Suprapubic skin (tissue), 4 donors: ENCODE data around the gene PRXL2A. TPM values are rescaled to one million over a fixed set of nuclear protein-coding genes. Genes with fewer than 3 reads are reported as not detected.

Experiments used
- DNase-seq, 2 donors: peaks; one replicate each; pipeline ENCODE4 v3.0.0-alpha.2; 2019; ENCODE audit warnings: low spot score in 2 of 2
- H3K27ac ChIP-seq: fragments of 200-600 bp; sonication (generic); one replicate; pipeline ENCODE4 v1.5.1; 2019
- H3K27me3 ChIP-seq: fragments of 200-600 bp; sonication (generic); one replicate; pipeline ENCODE4 v1.5.1; 2019
- H3K36me3 ChIP-seq: fragments of 200-600 bp; sonication (generic); one replicate; pipeline ENCODE4 v1.5.1; 2019
- H3K4me1 ChIP-seq: fragments of 200-600 bp; sonication (generic); one replicate; pipeline ENCODE4 v1.5.1; 2019
- H3K4me3 ChIP-seq: fragments of 200-600 bp; sonication (generic); one replicate; pipeline ENCODE4 v1.5.1; 2019; ENCODE audit warnings: mild to moderate bottlenecking
- H3K9me3 ChIP-seq: fragments of 200-600 bp; sonication (generic); one replicate; pipeline ENCODE4 v1.5.1; 2019
- EP300 ChIP-seq: sonication (generic); formaldehyde crosslinking; IDR thresholded peaks from one replicate; pipeline ENCODE4 v1.6.1; 2017; ENCODE audit warnings: antibody characterized with exemption
- POLR2A ChIP-seq, 2 donors: fragments of 450-650 bp; IDR thresholded peaks; one replicate each; pipeline ENCODE4 v1.6.1; 2017; ENCODE audit warnings: antibody characterized with exemption in 2 of 2, mild to moderate bottlenecking in 2 of 2, moderate library complexity in 2 of 2
- POLR2AphosphoS5 ChIP-seq, 3 donors: sonication (generic); formaldehyde crosslinking; IDR thresholded peaks; one replicate each; pipeline ENCODE4 v1.6.1; 2017; ENCODE audit warnings: antibody characterized with exemption in 3 of 3
- WGBS: methylation state at CpG from one replicate; pipeline ENCODE4 v1.1.5; 2018; 5-methylcytosine and 5-hydroxymethylcytosine counted together
- total RNA-seq, 4 donors: library from RNA; depleted of rRNA; stranded (reverse); fragments of >200 nt; gene quantifications; one replicate each; pipeline ENCODE4 v1.1.0, GENCODE V29; 2016
- TF ChIP-seq, protein P1 (sequence below), 2 donors: fragments of 200-600 bp in 1 of 2; fragments of 450-650 bp in 1 of 2; sonication (generic) in 1 of 2; IDR thresholded peaks; one replicate each; pipeline ENCODE4 v1.5.1; 2016 to 2019; ENCODE audit warnings: antibody characterized with exemption in 2 of 2, mild to moderate bottlenecking in 1 of 2, moderate library complexity in 1 of 2

Gene PRXL2A
- total RNA-seq, 4 donors from 2014 or later: 91.0 to 106 (median 105) TPM

DNA sequence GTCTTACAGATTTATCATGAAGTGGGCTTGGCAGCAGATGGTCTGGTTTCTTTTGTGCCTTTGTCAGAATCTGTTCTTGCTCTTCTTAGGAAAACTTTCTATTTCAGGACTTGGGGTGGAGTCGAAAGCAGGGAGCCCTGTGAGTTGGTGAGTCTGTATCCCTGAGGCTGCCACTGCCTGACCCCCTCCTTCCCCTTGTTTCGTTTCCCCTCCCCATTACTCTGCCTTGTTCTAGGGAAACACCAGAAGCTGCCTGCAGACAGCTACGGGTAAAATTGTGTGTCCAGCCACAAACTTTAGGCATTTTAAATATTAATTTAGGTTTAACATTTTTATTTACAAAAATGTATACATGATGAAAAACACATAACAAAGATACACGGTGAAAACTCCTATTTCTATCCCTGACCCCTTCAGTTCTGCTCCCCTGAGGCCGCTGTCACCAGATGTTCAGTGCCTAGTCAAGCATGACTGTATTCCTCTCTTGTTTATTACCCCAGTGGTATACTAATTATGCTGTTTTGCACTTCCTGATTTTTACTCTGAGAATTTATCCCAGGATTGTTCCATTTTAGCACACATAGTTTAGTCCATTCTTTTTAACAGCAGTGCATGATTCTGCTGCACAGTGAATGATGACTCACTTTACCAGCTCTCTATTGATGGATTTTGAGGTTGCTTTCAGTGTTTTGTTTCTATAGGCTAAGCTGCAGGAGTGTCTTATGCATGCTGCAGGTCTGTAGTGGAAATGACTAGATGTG lies 54.8 kb downstream of the PRXL2A start:
- H3K27ac ChIP-seq: peak overlapping the region; percentile 88
- H3K4me1 ChIP-seq: peaks cover 100% of the 10 kb centered on the region
- no peaks in the 10 kb centered on the region for H3K27me3 ChIP-seq
- no peaks in the 10 kb centered on the region for H3K9me3 ChIP-seq
- H3K36me3 ChIP-seq: no peaks in the 10 kb centered on the region
- 20% methylated on average over 5 of the region's 5 CpGs for WGBS
- H3K4me3 ChIP-seq: peak overlapping the region; percentile 18
- no peak for DNase-seq
- no peak for TF ChIP-seq POLR2A (IDR thresholded peaks at IDR 0.05)
- TF ChIP-seq POLR2AphosphoS5 (IDR thresholded peaks at IDR 0.05): no peak
- TF ChIP-seq, protein P1, sequence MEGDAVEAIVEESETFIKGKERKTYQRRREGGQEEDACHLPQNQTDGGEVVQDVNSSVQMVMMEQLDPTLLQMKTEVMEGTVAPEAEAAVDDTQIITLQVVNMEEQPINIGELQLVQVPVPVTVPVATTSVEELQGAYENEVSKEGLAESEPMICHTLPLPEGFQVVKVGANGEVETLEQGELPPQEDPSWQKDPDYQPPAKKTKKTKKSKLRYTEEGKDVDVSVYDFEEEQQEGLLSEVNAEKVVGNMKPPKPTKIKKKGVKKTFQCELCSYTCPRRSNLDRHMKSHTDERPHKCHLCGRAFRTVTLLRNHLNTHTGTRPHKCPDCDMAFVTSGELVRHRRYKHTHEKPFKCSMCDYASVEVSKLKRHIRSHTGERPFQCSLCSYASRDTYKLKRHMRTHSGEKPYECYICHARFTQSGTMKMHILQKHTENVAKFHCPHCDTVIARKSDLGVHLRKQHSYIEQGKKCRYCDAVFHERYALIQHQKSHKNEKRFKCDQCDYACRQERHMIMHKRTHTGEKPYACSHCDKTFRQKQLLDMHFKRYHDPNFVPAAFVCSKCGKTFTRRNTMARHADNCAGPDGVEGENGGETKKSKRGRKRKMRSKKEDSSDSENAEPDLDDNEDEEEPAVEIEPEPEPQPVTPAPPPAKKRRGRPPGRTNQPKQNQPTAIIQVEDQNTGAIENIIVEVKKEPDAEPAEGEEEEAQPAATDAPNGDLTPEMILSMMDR (IDR thresholded peaks at IDR 0.05): no peak
- TF ChIP-seq EP300: no peak

- no peak for DNase-seq
- H3K27ac ChIP-seq: peak overlapping the region; percentile 88
- TF ChIP-seq POLR2A (IDR thresholded peaks at IDR 0.05) (no peak), POLR2AphosphoS5 (IDR thresholded peaks at IDR 0.05) (no peak), EP300 (no peak)
- TF ChIP-seq, protein P1 (IDR thresholded peaks at IDR 0.05): no peak
- H3K9me3 ChIP-seq: no peaks in the 10 kb centered on the region
- H3K4me3 ChIP-seq: no peak overlapping the region
- no peaks in the 10 kb centered on the region for H3K36me3 ChIP-seq
- H3K27me3 ChIP-seq: no peaks in the 10 kb centered on the region
- peaks cover 100% of the 10 kb centered on the region for H3K4me1 ChIP-seq
- WGBS: 68% methylated on average over 9 of the region's 10 CpGs
Observed at GRCh38 chr10:80463868-80464267, 55.5 kb downstream of the PRXL2A start.

- H3K27me3 ChIP-seq: no peaks in the 10 kb centered on the region
- H3K36me3 ChIP-seq: no peaks in the 10 kb centered on the region
- H3K9me3 ChIP-seq: no peaks in the 10 kb centered on the region
- TF ChIP-seq POLR2A (IDR thresholded peaks at IDR 0.05) (no peak), EP300 (no peak), POLR2AphosphoS5 (IDR thresholded peaks at IDR 0.05) (no peak)
- TF ChIP-seq, protein P1 (IDR thresholded peaks at IDR 0.05): no peak
- no peak for DNase-seq
- 30% methylated on average over 8 of the region's 14 CpGs for WGBS
- peaks cover 100% of the 10 kb centered on the region for H3K4me1 ChIP-seq
- peak overlapping the region; percentile 88 for H3K27ac ChIP-seq
- H3K4me3 ChIP-seq: peak overlapping the region; percentile 36
Observed at GRCh38 chr10:80464557-80465450, 56.5 kb downstream of the PRXL2A start.

DNA sequence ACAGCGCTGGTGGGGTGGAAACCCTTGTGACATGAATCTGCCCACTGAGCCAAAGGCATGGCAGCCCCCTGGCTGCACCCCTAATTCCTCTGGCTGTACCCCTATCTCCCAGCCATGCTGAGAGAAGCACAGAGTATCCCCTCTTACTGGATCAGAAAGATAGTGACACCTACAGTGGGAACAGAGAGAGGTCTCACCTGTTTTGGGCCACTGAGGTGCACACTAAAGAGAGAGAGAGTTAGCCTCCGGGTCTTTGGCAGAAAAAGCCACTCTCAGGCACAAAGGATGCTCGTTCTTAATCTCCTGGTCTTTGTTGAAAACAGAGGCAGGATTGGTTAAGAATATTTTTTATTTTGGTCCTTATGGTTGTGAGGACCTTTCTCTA lies 57.1 kb downstream of the PRXL2A start:
- peaks cover 100% of the 10 kb centered on the region for H3K4me1 ChIP-seq
- H3K36me3 ChIP-seq: peaks cover 6% of the 10 kb centered on the region
- TF ChIP-seq, protein P1 (IDR thresholded peaks at IDR 0.05): no peak
- TF ChIP-seq POLR2A (IDR thresholded peaks at IDR 0.05): no peak
- TF ChIP-seq EP300: no peak
- TF ChIP-seq POLR2AphosphoS5 (IDR thresholded peaks at IDR 0.05): no peak
- H3K27ac ChIP-seq: peak overlapping the region; percentile 88
- no peaks in the 10 kb centered on the region for H3K27me3 ChIP-seq
- DNase-seq: no peak
- no peaks in the 10 kb centered on the region for H3K9me3 ChIP-seq
- WGBS: 34% methylated on average over 3 of the region's 3 CpGs
- H3K4me3 ChIP-seq: peak overlapping the region; percentile 36
